GM23338 (cell line): Measurements from ENCODE around the gene KIAA2012.

ENCODE experiments used
- CREB1 ChIP-seq: fragments of 250-450 bp; sonication (Bioruptor Pico); IDR thresholded peaks from 2 replicates; pipeline ENCODE4 v1.5.0; 2020; ENCODE audit warnings: low read depth, mild to moderate bottlenecking, moderate library complexity
- CTCF ChIP-seq, 2 experiments: fragments of 200-600 bp in 1 of 2; sonication (generic) in 1 of 2; conservative IDR thresholded peaks; 2 replicates each; pipeline versions ENCODE4 v1.5.1 to v1.6.1; 2016 to 2017; ENCODE audit warnings: antibody characterized with exemption in 2 of 2, low read depth in 2 of 2, mild to moderate bottlenecking in 2 of 2, moderate library complexity in 1 of 2
- ETS1 ChIP-seq: IDR thresholded peaks from 2 replicates; pipeline ENCODE4 v1.6.1; 2016; ENCODE audit warnings: antibody characterized with exemption
- EZH2 ChIP-seq: fragments of 200-600 bp; sonication (generic); IDR thresholded peaks from one replicate; pipeline ENCODE4 v1.8.0; 2017; ENCODE audit warnings: antibody characterized with exemption, mild to moderate bottlenecking, low read depth; ENCODE audit not compliant: unreplicated experiment
- EZH2phosphoT487 ChIP-seq: fragments of 200-600 bp; sonication (generic); IDR thresholded peaks from one replicate; pipeline ENCODE4 v1.8.1; 2018; ENCODE audit warnings: antibody characterized with exemption; ENCODE audit not compliant: unreplicated experiment
- JUNB ChIP-seq: IDR thresholded peaks from one replicate; pipeline ENCODE4 v1.6.1; 2016; ENCODE audit warnings: antibody characterized with exemption; ENCODE audit not compliant: unreplicated experiment
- NANOG ChIP-seq: IDR thresholded peaks from 2 replicates; pipeline ENCODE4 v1.6.1; 2016; ENCODE audit warnings: antibody characterized with exemption, borderline replicate concordance
- POLR2AphosphoS5 ChIP-seq: IDR thresholded peaks from 2 replicates; pipeline ENCODE4 v1.6.1; 2016; ENCODE audit warnings: antibody characterized with exemption, low read depth
- REST ChIP-seq: IDR thresholded peaks from one replicate; pipeline ENCODE4 v1.6.1; 2018; ENCODE audit warnings: antibody characterized with exemption; ENCODE audit not compliant: unreplicated experiment
- STAT1 ChIP-seq: IDR thresholded peaks from one replicate; pipeline ENCODE4 v1.6.1; 2016; ENCODE audit warnings: antibody characterized with exemption; ENCODE audit not compliant: unreplicated experiment
- ZNF462 ChIP-seq: fragments of 250-450 bp; sonication (Bioruptor Pico); IDR thresholded peaks from 2 replicates; pipeline ENCODE4 v1.5.0; 2020; ENCODE audit warnings: mild to moderate bottlenecking, moderate library complexity

GRCh38 chr2:202072737-202073401, at the start of gene KIAA2012:
- TF ChIP-seq CTCF (conservative IDR thresholded peaks at IDR 0.05; ENCODE audit: low read depth in 2 of 2) = no peak
- no peak for TF ChIP-seq JUNB
- no peak for TF ChIP-seq POLR2AphosphoS5
- TF ChIP-seq EZH2phosphoT487 = no peak
- no peak for TF ChIP-seq ETS1
- TF ChIP-seq CREB1 (CRISPR knock-in tag) = no peak
- TF ChIP-seq ZNF462 (CRISPR knock-in tag) = no peak
- no peak for TF ChIP-seq REST
- no peak for TF ChIP-seq EZH2
- TF ChIP-seq STAT1 = no peak
- TF ChIP-seq NANOG = no peak
